WTC11 (cell line): Measurements from ENCODE around the gene IER2. TPM values are rescaled to one million over a fixed set of nuclear protein-coding genes. Genes with fewer than 3 reads are reported as not detected.
"Not testable (repeated sequence)": the region's sequence is repeated elsewhere in the genome, so short reads cannot be mapped to it uniquely, and the experiment has no call there.

Experiments
- ATAC-seq: fragments of 200-7000 bp; cut with Tn5 transposase; 2 replicates; pipeline ENCODE4 v1.10.0; 2021; ENCODE audit warnings: mild to moderate bottlenecking, moderate library complexity
- CTCF ChIA-PET: fragments of 300-600 bp; sonication (Branson Sonifier 250); formaldehyde crosslinking; loops from one replicate; lab custom pipeline; 2021; ENCODE audit warnings: antibody characterized with exemption; lab: Charles Lee
- POLR2A ChIA-PET: fragments of 350-600 bp; sonication (Branson Sonifier 250); formaldehyde crosslinking; loops from one replicate; lab custom pipeline; 2021; ENCODE audit warnings: antibody characterized with exemption; lab: Charles Lee
- DNase-seq: peaks from one replicate; pipeline ENCODE4 v3.0.0; 2021; ENCODE audit warnings: low spot score
- H3K27ac Mint-ChIP-seq: 2 replicates; pipeline ENCODE4 v1.8.0; 2021; ENCODE audit warnings: mixed read lengths
- H3K27me3 Mint-ChIP-seq: 2 replicates; pipeline ENCODE4 v1.8.0; 2021; ENCODE audit warnings: low read depth, mild to moderate bottlenecking, moderate library complexity, mixed read lengths
- H3K36me3 Mint-ChIP-seq: 2 replicates; pipeline ENCODE4 v1.8.0; 2021; ENCODE audit warnings: mixed read lengths
- H3K4me1 Mint-ChIP-seq: 2 replicates; pipeline ENCODE4 v1.8.0; 2022; ENCODE audit warnings: mixed read lengths
- H3K4me3 Mint-ChIP-seq: 2 replicates; pipeline ENCODE4 v1.8.0; 2021; ENCODE audit warnings: mild to moderate bottlenecking, moderate library complexity, mixed read lengths
- H3K9me3 Mint-ChIP-seq: 2 replicates; pipeline ENCODE4 v1.8.0; 2021; ENCODE audit warnings: mixed read lengths
- ATF1 ChIP-seq: sonication (generic); formaldehyde crosslinking; IDR thresholded peaks from 2 replicates; pipeline ENCODE4 v1.8.1; 2023; ENCODE audit warnings: mild to moderate bottlenecking, moderate library complexity, missing genetic modification reagents
- CREB1 ChIP-seq: sonication (generic); formaldehyde crosslinking; IDR thresholded peaks from 2 replicates; pipeline ENCODE4 v1.8.0; 2023; ENCODE audit warnings: mild to moderate bottlenecking, missing genetic modification reagents
- CTCF ChIP-seq: fragments of 200-600 bp; IDR thresholded peaks from 2 replicates; pipeline ENCODE4 v1.8.0; 2022; ENCODE audit warnings: antibody characterized with exemption
- E2F1 ChIP-seq: sonication (generic); formaldehyde crosslinking; IDR thresholded peaks from 2 replicates; pipeline ENCODE4 v1.8.0; 2022; ENCODE audit warnings: mild to moderate bottlenecking, missing genetic modification reagents
- E2F4 ChIP-seq: sonication (generic); formaldehyde crosslinking; IDR thresholded peaks from 2 replicates; pipeline ENCODE4 v1.8.1; 2022; ENCODE audit warnings: low read depth, mild to moderate bottlenecking, moderate library complexity, missing genetic modification reagents, borderline replicate concordance
- ETV6 ChIP-seq: sonication (generic); formaldehyde crosslinking; IDR thresholded peaks from 2 replicates; pipeline ENCODE4 v1.8.1; 2022; ENCODE audit warnings: mild to moderate bottlenecking, missing genetic modification reagents
- JAZF1 ChIP-seq: fragments of 250-450 bp; sonication (Bioruptor Pico); IDR thresholded peaks from 2 replicates; pipeline ENCODE4 v1.9.0; 2021; ENCODE audit warnings: moderate library complexity, mild to moderate bottlenecking, inconsistent platforms
- NR1H2 ChIP-seq: sonication (generic); formaldehyde crosslinking; IDR thresholded peaks from 2 replicates; pipeline ENCODE4 v1.9.0; 2021; ENCODE audit warnings: mild to moderate bottlenecking, moderate library complexity, missing genetic modification reagents
- PRRX2 ChIP-seq: fragments of 250-450 bp; sonication (Bioruptor Pico); IDR thresholded peaks from 2 replicates; pipeline ENCODE4 v1.8.0; 2021; ENCODE audit warnings: mild to moderate bottlenecking
- SMAD3 ChIP-seq: sonication (generic); formaldehyde crosslinking; IDR thresholded peaks from 2 replicates; pipeline ENCODE4 v1.8.0; 2022; ENCODE audit warnings: missing genetic modification reagents, mild to moderate bottlenecking, borderline replicate concordance
- SMAD4 ChIP-seq: sonication (generic); formaldehyde crosslinking; IDR thresholded peaks from 2 replicates; pipeline ENCODE4 v1.8.0; 2022; ENCODE audit warnings: mild to moderate bottlenecking, missing genetic modification reagents
- USF2 ChIP-seq: sonication (generic); formaldehyde crosslinking; IDR thresholded peaks from 2 replicates; pipeline ENCODE4 v1.8.1; 2023; ENCODE audit warnings: mild to moderate bottlenecking, missing genetic modification reagents, moderate library complexity
- ZBTB21 ChIP-seq: sonication (generic); formaldehyde crosslinking; IDR thresholded peaks from 2 replicates; pipeline ENCODE4 v1.8.1; 2023; ENCODE audit warnings: mild to moderate bottlenecking, missing genetic modification reagents, borderline replicate concordance
- ZNF121 ChIP-seq: sonication (generic); formaldehyde crosslinking; IDR thresholded peaks from 2 replicates; pipeline ENCODE4 v1.8.0; 2023; ENCODE audit warnings: missing genetic modification reagents
- ZNF317 ChIP-seq: sonication (generic); formaldehyde crosslinking; IDR thresholded peaks from 2 replicates; pipeline ENCODE4 v1.8.1; 2023; ENCODE audit warnings: low read depth, mild to moderate bottlenecking, moderate library complexity, missing genetic modification reagents, borderline replicate concordance
- ZNF671 ChIP-seq: fragments of 250-450 bp; sonication (Bioruptor Pico); IDR thresholded peaks from 2 replicates; pipeline ENCODE4 v1.8.0; 2021; ENCODE audit warnings: mild to moderate bottlenecking
- total RNA-seq: library from RNA; stranded (reverse); gene quantifications from 3 replicates; pipeline ENCODE4 v1.2.3, GENCODE V29; 2021
- TF ChIP-seq, protein P1 (sequence below): fragments of 250-450 bp; sonication (Bioruptor Pico); IDR thresholded peaks from 2 replicates; pipeline ENCODE4 v2.1.2; 2022; ENCODE audit warnings: mild to moderate bottlenecking, moderate library complexity
- TF ChIP-seq, protein P2 (sequence below): sonication (generic); formaldehyde crosslinking; IDR thresholded peaks from 2 replicates; pipeline ENCODE4 v1.8.1; 2023; ENCODE audit warnings: mild to moderate bottlenecking, moderate library complexity, missing genetic modification reagents

IER2 gene
- total RNA-seq, 1 experiment from 2014 or later: 138 TPM

DNA sequence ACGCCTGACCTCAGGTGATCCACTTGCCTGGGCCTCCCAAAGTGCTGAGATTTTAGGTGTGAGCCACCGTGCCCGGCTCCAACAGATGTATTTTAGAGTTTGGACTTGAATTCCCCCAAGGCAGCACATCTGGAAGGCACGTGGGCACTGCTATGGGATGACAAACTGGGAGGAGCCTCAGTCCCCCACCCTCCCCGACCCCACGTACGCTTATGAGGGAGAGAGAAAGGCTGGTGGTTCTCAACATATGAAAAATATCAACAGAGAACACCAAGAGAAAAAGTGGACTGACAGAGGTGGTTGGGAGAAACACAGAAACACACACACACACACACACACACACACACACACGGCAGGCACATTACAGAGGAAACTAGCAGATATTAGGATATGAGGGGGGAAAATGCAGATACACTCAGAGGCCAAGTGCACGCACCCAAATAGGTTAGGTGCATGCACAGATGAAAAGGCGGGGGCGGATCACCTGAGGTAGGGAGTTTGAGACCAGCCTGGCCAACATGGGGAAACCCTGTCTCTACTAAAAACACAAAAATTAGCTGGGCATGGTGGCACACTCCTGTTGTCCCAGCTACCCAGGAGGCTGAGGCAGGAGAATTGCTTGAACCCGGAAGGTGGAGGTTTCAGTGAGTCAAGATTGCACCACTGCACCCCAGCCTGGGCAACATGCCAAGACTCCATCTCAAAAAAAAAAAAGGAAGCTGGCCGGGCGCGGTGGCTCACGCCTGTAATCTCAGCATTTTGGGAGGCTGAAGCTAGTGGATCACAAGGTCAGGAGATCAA, 3.2 kb upstream of the IER2 start:
- no peak for TF ChIP-seq ZNF317 (CRISPR knock-in tag)
- no peak for TF ChIP-seq NR1H2 (CRISPR knock-in tag)
- TF ChIP-seq USF2 (CRISPR knock-in tag): no peak
- TF ChIP-seq ZNF121 (CRISPR knock-in tag): 0 out of 2 replicates have a peak, but pooled peaks have one; percentile 2
- no peak for TF ChIP-seq ZBTB21 (CRISPR knock-in tag)
- ATAC-seq: no peak
- ChIA-PET POLR2A (no interaction called here), CTCF (interaction anchor here (1.0 kb wide), 2 partner anchors 14 to 169 kb away, joined by 3 read pairs; no protein-coding TSS in a partner anchor)
- Mint-ChIP-seq H3K9me3 (no peaks in the 10 kb centered on the region), H3K4me1 (peaks cover 13% of the 10 kb centered on the region), H3K27me3 (no peaks in the 10 kb centered on the region; the same call in 1 of the 2 replicates), H3K36me3 (peaks cover 8% of the 10 kb centered on the region), H3K4me3 (no peak overlapping the region), H3K27ac (no peak overlapping the region)
- DNase-seq: no peak

DNA sequence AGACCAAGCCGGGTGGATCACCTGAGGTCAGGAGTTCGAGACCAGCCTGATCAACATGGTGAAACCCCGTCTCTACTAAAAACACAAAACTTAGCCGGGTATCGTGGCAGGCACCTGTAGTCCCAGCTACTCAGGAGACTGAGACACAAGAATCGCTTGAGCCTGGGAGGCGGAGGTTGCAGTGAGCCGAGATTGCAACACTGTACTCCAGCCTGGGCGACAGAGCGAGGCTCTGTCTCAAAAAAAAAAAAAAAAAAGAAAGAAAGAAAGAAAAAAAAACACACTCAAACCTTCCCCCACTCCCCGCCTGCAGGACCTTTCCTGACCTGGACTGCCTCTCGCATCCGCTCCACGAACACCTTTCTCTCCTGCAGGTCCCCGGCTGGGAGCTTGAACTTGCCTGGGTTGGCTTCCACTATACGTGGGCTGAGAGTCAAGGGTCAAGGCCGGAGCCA, 1.0 kb upstream of the IER2 start:
- H3K27me3 Mint-ChIP-seq, DNase-seq, ATAC-seq, H3K9me3 Mint-ChIP-seq: not testable (repeated sequence)
- POLR2A ChIA-PET: interaction anchor here (0.9 to 2.5 kb wide), 5 partner anchors 15 to 46 kb away, joined by 3 to 29 read pairs (median 5); partner anchors contain the start of gene NACC1
- peak overlapping the region; percentile 99 for H3K4me3 Mint-ChIP-seq
- H3K4me1 Mint-ChIP-seq: peaks cover 13% of the 10 kb centered on the region
- H3K36me3 Mint-ChIP-seq: peaks cover 17% of the 10 kb centered on the region
- CTCF ChIA-PET: interaction anchor here (0.7 to 2.5 kb wide), 13 partner anchors 8 to 184 kb away, joined by 3 to 31 read pairs (median 5); no protein-coding TSS in a partner anchor
- peak overlapping the region; percentile 64 for H3K27ac Mint-ChIP-seq

GRCh38 chr19:13149628-13150186, 504 bp upstream of the IER2 start:
- Mint-ChIP-seq H3K4me1 (peaks cover 13% of the 10 kb centered on the region), H3K27ac (peak overlapping the region; percentile 64), H3K4me3 (peak overlapping the region; percentile 99), H3K9me3 (no peaks in the 10 kb centered on the region), H3K27me3 (peaks cover 7% of the 10 kb centered on the region; the same call in 1 of the 2 replicates), H3K36me3 (peaks cover 19% of the 10 kb centered on the region)
- peak; percentile 3; the same call in 1 of the 2 replicates for ATAC-seq
- POLR2A ChIA-PET: interaction anchor here (0.7 to 2.5 kb wide), 8 partner anchors 14 to 50 kb away, joined by 3 to 29 read pairs (median 5); partner anchors contain the start of gene NACC1
- DNase-seq: peak; percentile 67
- CTCF ChIA-PET: interaction anchor here (0.7 to 2.5 kb wide), 17 partner anchors 8 to 184 kb away, joined by 3 to 31 read pairs (median 5); partner anchors contain the start of gene NACC1
- TF ChIP-seq ZNF671 (CRISPR knock-in tag) (no peak), SMAD3 (peak; percentile 65; the same call in 1 of the 2 replicates), PRRX2 (CRISPR knock-in tag) (0 out of 2 replicates have a peak, but pooled peaks have one; percentile 29), E2F4 (CRISPR knock-in tag) (no peak), SMAD4 (no peak), CREB1 (0 out of 2 replicates have a peak, but pooled peaks have one; percentile 16), CTCF (no peak), ATF1 (CRISPR knock-in tag) (no peak), ETV6 (no peak), JAZF1 (CRISPR knock-in tag) (no peak), E2F1 (no peak)
- TF ChIP-seq, protein P1, sequence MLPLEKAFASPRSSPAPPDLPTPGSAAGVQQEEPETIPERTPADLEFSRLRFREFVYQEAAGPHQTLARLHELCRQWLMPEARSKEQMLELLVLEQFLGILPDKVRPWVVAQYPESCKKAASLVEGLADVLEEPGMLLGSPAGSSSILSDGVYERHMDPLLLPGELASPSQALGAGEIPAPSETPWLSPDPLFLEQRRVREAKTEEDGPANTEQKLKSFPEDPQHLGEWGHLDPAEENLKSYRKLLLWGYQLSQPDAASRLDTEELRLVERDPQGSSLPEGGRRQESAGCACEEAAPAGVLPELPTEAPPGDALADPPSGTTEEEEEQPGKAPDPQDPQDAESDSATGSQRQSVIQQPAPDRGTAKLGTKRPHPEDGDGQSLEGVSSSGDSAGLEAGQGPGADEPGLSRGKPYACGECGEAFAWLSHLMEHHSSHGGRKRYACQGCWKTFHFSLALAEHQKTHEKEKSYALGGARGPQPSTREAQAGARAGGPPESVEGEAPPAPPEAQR (CRISPR knock-in tag): no peak
- TF ChIP-seq, protein P2, sequence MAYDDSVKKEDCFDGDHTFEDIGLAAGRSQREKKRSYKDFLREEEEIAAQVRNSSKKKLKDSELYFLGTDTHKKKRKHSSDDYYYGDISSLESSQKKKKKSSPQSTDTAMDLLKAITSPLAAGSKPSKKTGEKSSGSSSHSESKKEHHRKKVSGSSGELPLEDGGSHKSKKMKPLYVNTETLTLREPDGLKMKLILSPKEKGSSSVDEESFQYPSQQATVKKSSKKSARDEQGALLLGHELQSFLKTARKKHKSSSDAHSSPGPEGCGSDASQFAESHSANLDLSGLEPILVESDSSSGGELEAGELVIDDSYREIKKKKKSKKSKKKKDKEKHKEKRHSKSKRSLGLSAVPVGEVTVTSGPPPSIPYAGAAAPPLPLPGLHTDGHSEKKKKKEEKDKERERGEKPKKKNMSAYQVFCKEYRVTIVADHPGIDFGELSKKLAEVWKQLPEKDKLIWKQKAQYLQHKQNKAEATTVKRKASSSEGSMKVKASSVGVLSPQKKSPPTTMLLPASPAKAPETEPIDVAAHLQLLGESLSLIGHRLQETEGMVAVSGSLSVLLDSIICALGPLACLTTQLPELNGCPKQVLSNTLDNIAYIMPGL: 0 out of 2 replicates have a peak, but pooled peaks have one; percentile 32
